Peyer's patch (tissue), 4 donors: ENCODE measurements around the gene C5AR2.

ENCODE experiments used
- POLR2A ChIP-seq, 2 donors: fragments of 450-650 bp; IDR thresholded peaks; one replicate each; pipeline ENCODE4 v1.5.1; 2017; ENCODE audit warnings: antibody characterized with exemption in 2 of 2, mild to moderate bottlenecking in 2 of 2, moderate library complexity in 2 of 2
- TF ChIP-seq, protein P1 (sequence below), 6 experiments: fragments of 450-650 bp in 4 of 6; fragments of 200-600 bp in 2 of 6; sonication (generic) in 1 of 6; IDR thresholded peaks; one replicate each; pipeline ENCODE4 v1.5.1; 2017 to 2019; ENCODE audit warnings: antibody characterized with exemption in 6 of 6, mild to moderate bottlenecking in 3 of 6, moderate library complexity in 1 of 6

DNA sequence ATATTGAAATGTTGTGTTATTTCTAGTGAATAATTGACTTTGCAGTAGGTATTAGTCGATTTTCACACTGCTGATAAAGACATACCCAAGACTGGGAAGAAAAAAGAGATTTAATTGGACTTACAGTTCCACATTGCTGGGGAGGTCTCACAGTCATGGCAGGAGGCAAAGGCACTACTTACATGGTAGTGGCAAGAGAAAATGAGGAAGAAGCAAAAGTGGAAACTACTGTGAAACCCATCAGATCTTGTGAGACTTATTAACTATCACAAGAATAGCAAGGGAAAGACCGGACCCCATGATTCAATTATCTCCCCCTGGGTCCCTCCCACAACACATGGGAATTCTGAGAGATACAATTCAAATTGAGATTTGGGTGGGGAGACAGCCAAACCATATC, 9.9 kb upstream of the C5AR2 start:
- TF ChIP-seq POLR2A (IDR thresholded peaks at IDR 0.05) = no peak
- TF ChIP-seq, protein P1, sequence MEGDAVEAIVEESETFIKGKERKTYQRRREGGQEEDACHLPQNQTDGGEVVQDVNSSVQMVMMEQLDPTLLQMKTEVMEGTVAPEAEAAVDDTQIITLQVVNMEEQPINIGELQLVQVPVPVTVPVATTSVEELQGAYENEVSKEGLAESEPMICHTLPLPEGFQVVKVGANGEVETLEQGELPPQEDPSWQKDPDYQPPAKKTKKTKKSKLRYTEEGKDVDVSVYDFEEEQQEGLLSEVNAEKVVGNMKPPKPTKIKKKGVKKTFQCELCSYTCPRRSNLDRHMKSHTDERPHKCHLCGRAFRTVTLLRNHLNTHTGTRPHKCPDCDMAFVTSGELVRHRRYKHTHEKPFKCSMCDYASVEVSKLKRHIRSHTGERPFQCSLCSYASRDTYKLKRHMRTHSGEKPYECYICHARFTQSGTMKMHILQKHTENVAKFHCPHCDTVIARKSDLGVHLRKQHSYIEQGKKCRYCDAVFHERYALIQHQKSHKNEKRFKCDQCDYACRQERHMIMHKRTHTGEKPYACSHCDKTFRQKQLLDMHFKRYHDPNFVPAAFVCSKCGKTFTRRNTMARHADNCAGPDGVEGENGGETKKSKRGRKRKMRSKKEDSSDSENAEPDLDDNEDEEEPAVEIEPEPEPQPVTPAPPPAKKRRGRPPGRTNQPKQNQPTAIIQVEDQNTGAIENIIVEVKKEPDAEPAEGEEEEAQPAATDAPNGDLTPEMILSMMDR (IDR thresholded peaks at IDR 0.05) = no peak
